ENCODE data around the gene ATP9A. TPM values are rescaled to one million over a fixed set of nuclear protein-coding genes. Genes with fewer than 3 reads are reported as not detected.
"Not testable (repeated sequence)": the region's sequence is repeated elsewhere in the genome, so short reads cannot be mapped to it uniquely, and the experiment has no call there.

The ATP9A gene
- total RNA-seq, 2 donors from 2014 or later, result 16.8 to 24.6 TPM

GRCh38 chr20:51570739-51571459, 197.3 kb downstream of the ATP9A start:
- DNase-seq, result no peak
- no peak for TF ChIP-seq POLR2A (IDR thresholded peaks at IDR 0.05)
- TF ChIP-seq, protein P1, sequence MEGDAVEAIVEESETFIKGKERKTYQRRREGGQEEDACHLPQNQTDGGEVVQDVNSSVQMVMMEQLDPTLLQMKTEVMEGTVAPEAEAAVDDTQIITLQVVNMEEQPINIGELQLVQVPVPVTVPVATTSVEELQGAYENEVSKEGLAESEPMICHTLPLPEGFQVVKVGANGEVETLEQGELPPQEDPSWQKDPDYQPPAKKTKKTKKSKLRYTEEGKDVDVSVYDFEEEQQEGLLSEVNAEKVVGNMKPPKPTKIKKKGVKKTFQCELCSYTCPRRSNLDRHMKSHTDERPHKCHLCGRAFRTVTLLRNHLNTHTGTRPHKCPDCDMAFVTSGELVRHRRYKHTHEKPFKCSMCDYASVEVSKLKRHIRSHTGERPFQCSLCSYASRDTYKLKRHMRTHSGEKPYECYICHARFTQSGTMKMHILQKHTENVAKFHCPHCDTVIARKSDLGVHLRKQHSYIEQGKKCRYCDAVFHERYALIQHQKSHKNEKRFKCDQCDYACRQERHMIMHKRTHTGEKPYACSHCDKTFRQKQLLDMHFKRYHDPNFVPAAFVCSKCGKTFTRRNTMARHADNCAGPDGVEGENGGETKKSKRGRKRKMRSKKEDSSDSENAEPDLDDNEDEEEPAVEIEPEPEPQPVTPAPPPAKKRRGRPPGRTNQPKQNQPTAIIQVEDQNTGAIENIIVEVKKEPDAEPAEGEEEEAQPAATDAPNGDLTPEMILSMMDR (IDR thresholded peaks at IDR 0.05), result no peak
- no peak for ATAC-seq
- no peaks in the 10 kb centered on the region for H3K4me1 ChIP-seq
- no peak overlapping the region for H3K27ac ChIP-seq
- no peaks in the 10 kb centered on the region for H3K36me3 ChIP-seq (replicated peaks in 1 of 2; ENCODE audit: insufficient read depth in 1 of 2, low read depth in 2 of 2)
- no peaks in the 10 kb centered on the region for H3K27me3 ChIP-seq
- no peak overlapping the region for H3K4me3 ChIP-seq
- intact Hi-C loops (cut with DNase I), result no loop called here
- no peaks in the 10 kb centered on the region for H3K9me3 ChIP-seq
- 44 to 55% methylated on average over 14 to 16 of the region's 16 CpGs for WGBS, 2 donors

- TF ChIP-seq, protein P1 (IDR thresholded peaks at IDR 0.05), result no peak
- no peak for TF ChIP-seq POLR2A (IDR thresholded peaks at IDR 0.05)
- no peaks in the 10 kb centered on the region for H3K9me3 ChIP-seq
- no peaks in the 10 kb centered on the region for H3K36me3 ChIP-seq (replicated peaks in 1 of 2; ENCODE audit: insufficient read depth in 1 of 2, low read depth in 2 of 2)
- 71 to 72% methylated on average over 21 to 25 of the region's 25 CpGs for WGBS, 2 donors
- no peak overlapping the region for H3K27ac ChIP-seq
- ATAC-seq (no peak), DNase-seq (no peak)
- intact Hi-C loops (cut with DNase I), result no loop called here
- no peaks in the 10 kb centered on the region for H3K27me3 ChIP-seq
- no peak overlapping the region for H3K4me3 ChIP-seq
- H3K4me1 ChIP-seq, result no peaks in the 10 kb centered on the region
These were observed 198.1 kb downstream of the ATP9A start for GRCh38 chr20:51569815-51570738.

GRCh38 chr20:51568533-51568932, 199.7 kb downstream of the ATP9A start:
- H3K9me3 ChIP-seq; H3K27me3 ChIP-seq; DNase-seq; H3K27ac ChIP-seq; H3K36me3 ChIP-seq (replicated peaks in 1 of 2; ENCODE audit: insufficient read depth in 1 of 2, low read depth in 2 of 2); H3K4me3 ChIP-seq; ATAC-seq; intact Hi-C loops (cut with DNase I); H3K4me1 ChIP-seq: not testable (repeated sequence)
- WGBS, 2 donors, result 68 to 79% methylated on average over 3 of the region's 3 CpGs

DNA sequence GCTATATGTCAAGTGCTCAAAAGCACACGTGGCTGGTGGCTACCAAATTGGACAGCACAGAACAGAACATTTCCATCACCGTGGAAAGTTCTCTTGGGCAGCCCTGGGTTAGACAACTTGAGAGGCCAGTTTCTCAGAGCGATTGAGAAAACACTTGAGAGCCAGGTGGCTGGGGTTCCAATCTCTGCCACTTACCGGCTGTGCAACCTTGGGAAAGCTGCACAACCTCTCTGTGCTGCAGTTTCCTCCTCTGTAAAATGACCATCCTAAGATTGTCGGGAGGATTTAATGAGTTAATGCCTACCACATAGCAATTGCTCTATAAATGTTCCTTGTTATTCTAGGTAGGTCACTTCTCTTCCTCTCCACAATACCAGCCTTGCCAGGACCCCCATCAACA, 200.6 kb downstream of the ATP9A start:
- Histone ChIP-seq H3K9me3 (no peaks in the 10 kb centered on the region), H3K27me3 (no peaks in the 10 kb centered on the region), H3K4me3 (no peak overlapping the region), H3K4me1 (peaks cover 15% of the 10 kb centered on the region), H3K36me3 (replicated peaks in 1 of 2; ENCODE audit: insufficient read depth in 1 of 2, low read depth in 2 of 2) (no peaks in the 10 kb centered on the region), H3K27ac (no peak overlapping the region)
- TF ChIP-seq, protein P1 (IDR thresholded peaks at IDR 0.05), result no peak
- TF ChIP-seq POLR2A (IDR thresholded peaks at IDR 0.05), result no peak
- no peak for DNase-seq
- intact Hi-C loops (cut with DNase I), result no loop called here
- WGBS, 2 donors, result 69 to 80% methylated on average over 5 of the region's 5 CpGs
- no peak for ATAC-seq

GRCh38 chr20:51566594-51566993, 201.6 kb downstream of the ATP9A start:
- intact Hi-C loops (cut with DNase I), result no loop called here

More at GRCh38 chr20:51566594-51566993, 201.6 kb downstream of the ATP9A start:
- Histone ChIP-seq H3K4me3 (no peak overlapping the region), H3K4me1 (peaks cover 26% of the 10 kb centered on the region), H3K27ac (no peak overlapping the region), H3K9me3 (no peaks in the 10 kb centered on the region), H3K27me3 (no peaks in the 10 kb centered on the region), H3K36me3 (replicated peaks in 1 of 2; ENCODE audit: insufficient read depth in 1 of 2, low read depth in 2 of 2) (no peaks in the 10 kb centered on the region)
- WGBS, 2 donors, result 75 to 76% methylated on average over 4 of the region's 4 CpGs
- DNase-seq, result no peak
- no peak for TF ChIP-seq POLR2A (IDR thresholded peaks at IDR 0.05)
- TF ChIP-seq, protein P1 (IDR thresholded peaks at IDR 0.05), result no peak
- no peak for ATAC-seq

Data from body of pancreas (tissue), 4 donors.